ENCODE data around the gene CEMIP2. TPM values are rescaled to one million over a fixed set of nuclear protein-coding genes. Genes with fewer than 3 reads are reported as not detected.
A peak's percentile ranks its signal among the peaks of the same experiment; 100 is the strongest.

Gene CEMIP2
- total and polyA plus RNA-seq, 2 of the 13 experiments (the other 11 are each of a cell fraction or from before 2014, with no cell fraction given) = 94.3 to 128 TPM

- TF ChIP-seq ETV6 (CRISPR knock-in tag; conservative IDR thresholded peaks at IDR 0.05) (0 out of 2 replicates have a peak, but pooled peaks have one; percentile 53), PAX8 (CRISPR knock-in tag; IDR thresholded peaks at IDR 0.05; ENCODE audit: borderline replicate concordance) (no peak; the same call in 1 of the 2 replicates), ZNF34 (CRISPR knock-in tag; IDR thresholded peaks at IDR 0.05; ENCODE audit: borderline replicate concordance) (peak; percentile 54; the same call in 1 of the 2 replicates), MED13 (CRISPR knock-in tag; IDR thresholded peaks at IDR 0.05) (no peak), ZBTB37 (CRISPR knock-in tag; IDR thresholded peaks at IDR 0.05) (no peak), ZNF264 (CRISPR knock-in tag; IDR thresholded peaks at IDR 0.05) (peak; percentile 29; the same call in 1 of the 2 replicates), SOX5 (CRISPR knock-in tag; IDR thresholded peaks at IDR 0.05; ENCODE audit: borderline replicate concordance) (peak; percentile 20; the same call in 1 of the 2 replicates), TBX3 (IDR thresholded peaks at IDR 0.05; ENCODE audit: borderline replicate concordance) (no peak), NBN (conservative IDR thresholded peaks at IDR 0.05) (no peak), ZNF557 (CRISPR knock-in tag; IDR thresholded peaks at IDR 0.05) (no peak), ZBTB20 (CRISPR knock-in tag; IDR thresholded peaks at IDR 0.05; ENCODE audit: borderline replicate concordance, low read depth) (peak; percentile 58; the same call in 1 of the 2 replicates), REPIN1 (CRISPR knock-in tag; IDR thresholded peaks at IDR 0.05; ENCODE audit: borderline replicate concordance, low read depth) (no peak), ISL2 (CRISPR knock-in tag; IDR thresholded peaks at IDR 0.05) (peak; percentile 46; the same call in 1 of the 2 replicates), THAP7 (CRISPR knock-in tag; IDR thresholded peaks at IDR 0.05) (0 out of 2 replicates have a peak, but pooled peaks have one; percentile 58), ZBTB43 (CRISPR knock-in tag; conservative IDR thresholded peaks at IDR 0.05) (peak; percentile 7; the same call in 1 of the 2 replicates), ZNF746 (CRISPR knock-in tag; IDR thresholded peaks at IDR 0.05) (no peak; the same call in 1 of the 2 replicates), ZHX2 (IDR thresholded peaks at IDR 0.05; ENCODE audit: low read depth) (0 out of 2 replicates have a peak, but pooled peaks have one; percentile 37), ZHX2 (CRISPR knock-in tag; IDR thresholded peaks at IDR 0.05; ENCODE audit: borderline replicate concordance) (no peak)
Observed at GRCh38 chr9:71768388-71769174, at the start of gene CEMIP2 (continued).
